ENCODE data around the gene DARS1.

DNA sequence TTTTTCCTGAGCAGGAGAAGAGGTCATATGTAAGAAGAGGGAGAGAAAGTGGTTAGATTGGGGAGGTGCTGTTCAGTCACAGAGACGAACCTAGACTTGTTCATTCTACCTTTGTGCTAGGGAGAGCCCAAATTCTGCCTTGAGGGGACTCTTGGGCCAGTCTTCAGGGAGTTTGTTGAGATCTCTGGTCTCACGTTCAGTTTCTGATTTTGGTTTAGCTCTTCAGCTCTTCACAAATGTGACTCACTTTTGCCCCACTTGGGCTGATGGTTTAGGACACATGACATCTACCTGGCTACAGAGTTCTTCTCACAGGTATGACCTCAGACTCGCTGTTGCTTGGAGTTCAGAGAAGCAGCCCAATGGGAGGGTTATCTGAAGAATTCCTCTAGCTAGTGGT lies 49.2 kb upstream of the DARS1 start:
- TF ChIP-seq, protein P1, sequence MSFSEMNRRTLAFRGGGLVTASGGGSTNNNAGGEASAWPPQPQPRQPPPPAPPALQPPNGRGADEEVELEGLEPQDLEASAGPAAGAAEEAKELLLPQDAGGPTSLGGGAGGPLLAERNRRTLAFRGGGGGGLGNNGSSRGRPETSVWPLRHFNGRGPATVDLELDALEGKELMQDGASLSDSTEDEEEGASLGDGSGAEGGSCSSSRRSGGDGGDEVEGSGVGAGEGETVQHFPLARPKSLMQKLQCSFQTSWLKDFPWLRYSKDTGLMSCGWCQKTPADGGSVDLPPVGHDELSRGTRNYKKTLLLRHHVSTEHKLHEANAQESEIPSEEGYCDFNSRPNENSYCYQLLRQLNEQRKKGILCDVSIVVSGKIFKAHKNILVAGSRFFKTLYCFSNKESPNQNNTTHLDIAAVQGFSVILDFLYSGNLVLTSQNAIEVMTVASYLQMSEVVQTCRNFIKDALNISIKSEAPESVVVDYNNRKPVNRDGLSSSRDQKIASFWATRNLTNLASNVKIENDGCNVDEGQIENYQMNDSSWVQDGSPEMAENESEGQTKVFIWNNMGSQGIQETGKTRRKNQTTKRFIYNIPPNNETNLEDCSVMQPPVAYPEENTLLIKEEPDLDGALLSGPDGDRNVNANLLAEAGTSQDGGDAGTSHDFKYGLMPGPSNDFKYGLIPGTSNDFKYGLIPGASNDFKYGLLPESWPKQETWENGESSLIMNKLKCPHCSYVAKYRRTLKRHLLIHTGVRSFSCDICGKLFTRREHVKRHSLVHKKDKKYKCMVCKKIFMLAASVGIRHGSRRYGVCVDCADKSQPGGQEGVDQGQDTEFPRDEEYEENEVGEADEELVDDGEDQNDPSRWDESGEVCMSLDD (CRISPR knock-in tag; IDR thresholded peaks at IDR 0.05; ENCODE audit: borderline replicate concordance) = no peak
- TF ChIP-seq SP1 (IDR thresholded peaks at IDR 0.05) (no peak), SP1 (CRISPR knock-in tag; IDR thresholded peaks at IDR 0.05) (no peak), HOXA5 (CRISPR knock-in tag; IDR thresholded peaks at IDR 0.05) (no peak), CEBPB (IDR thresholded peaks at IDR 0.05; ENCODE audit: borderline replicate concordance, low read depth, low read length) (no peak), BHLHE40 (IDR thresholded peaks at IDR 0.05; ENCODE audit: low read length) (no peak), GTF2F1 (IDR thresholded peaks at IDR 0.05; ENCODE audit: low read length) (no peak), REXO4 (CRISPR knock-in tag; IDR thresholded peaks at IDR 0.05; ENCODE audit: borderline replicate concordance) (no peak)
